Measurements from ENCODE around the gene NKX1-1.

The NKX1-1 gene

DNA sequence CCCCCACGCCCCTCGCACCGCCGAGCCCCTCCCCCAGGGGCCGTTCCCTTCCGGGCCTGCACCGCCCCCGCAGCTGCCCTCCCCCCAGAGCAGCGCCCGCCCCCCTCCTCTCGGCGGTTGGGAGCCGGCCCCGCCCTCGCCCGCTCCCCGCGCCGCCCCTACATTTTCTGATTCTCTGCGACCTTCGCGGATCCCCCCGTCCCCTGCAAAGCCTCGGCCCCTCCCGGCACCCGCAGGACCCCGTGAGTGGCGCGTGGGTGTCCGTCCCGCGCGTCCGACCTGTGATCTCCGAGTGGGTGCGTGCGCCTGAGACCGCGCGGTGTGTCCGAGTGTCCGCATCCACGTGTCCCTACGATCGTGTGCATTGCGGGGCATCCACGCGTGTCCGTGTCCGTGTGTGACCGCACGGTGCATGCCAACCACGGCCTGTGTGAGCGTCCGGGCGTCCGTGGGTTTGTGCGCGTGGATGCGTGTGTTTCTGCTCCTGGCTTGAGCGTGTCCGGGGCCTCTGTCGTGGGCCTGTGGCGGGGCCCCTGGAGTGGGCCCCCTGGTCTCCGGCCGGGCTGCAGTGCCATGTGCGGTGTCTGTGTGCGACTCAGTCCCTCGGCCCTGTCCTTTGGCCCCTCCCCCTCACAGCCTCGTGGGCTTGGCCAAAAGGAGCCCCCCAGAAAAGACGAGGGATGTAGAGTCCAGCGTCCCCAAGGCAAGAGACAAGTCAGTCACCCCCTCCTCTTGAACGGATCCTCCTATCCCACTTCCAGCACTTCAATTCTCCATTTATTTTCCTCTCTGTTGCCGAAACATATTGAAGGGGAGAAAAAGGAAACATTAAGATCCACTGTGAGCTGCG, 8.8 kb upstream of the NKX1-1 start:
- Histone ChIP-seq H3K9me3 (no peaks in the 10 kb centered on the region), H3K4me3 (ENCODE audit: low read depth in 1 of 2, low read length in 1 of 2) (no peak overlapping the region), H3K27me3 (peaks cover 92% of the 10 kb centered on the region), H3K27ac (no peak overlapping the region), H3K36me3 (no peaks in the 10 kb centered on the region), H3K4me1 (ENCODE audit: control insufficient read depth in 1 of 2, insufficient read depth in 1 of 2, low read depth in 1 of 2, low read length in 1 of 2) (no peaks in the 10 kb centered on the region)
- TF ChIP-seq, protein P1, sequence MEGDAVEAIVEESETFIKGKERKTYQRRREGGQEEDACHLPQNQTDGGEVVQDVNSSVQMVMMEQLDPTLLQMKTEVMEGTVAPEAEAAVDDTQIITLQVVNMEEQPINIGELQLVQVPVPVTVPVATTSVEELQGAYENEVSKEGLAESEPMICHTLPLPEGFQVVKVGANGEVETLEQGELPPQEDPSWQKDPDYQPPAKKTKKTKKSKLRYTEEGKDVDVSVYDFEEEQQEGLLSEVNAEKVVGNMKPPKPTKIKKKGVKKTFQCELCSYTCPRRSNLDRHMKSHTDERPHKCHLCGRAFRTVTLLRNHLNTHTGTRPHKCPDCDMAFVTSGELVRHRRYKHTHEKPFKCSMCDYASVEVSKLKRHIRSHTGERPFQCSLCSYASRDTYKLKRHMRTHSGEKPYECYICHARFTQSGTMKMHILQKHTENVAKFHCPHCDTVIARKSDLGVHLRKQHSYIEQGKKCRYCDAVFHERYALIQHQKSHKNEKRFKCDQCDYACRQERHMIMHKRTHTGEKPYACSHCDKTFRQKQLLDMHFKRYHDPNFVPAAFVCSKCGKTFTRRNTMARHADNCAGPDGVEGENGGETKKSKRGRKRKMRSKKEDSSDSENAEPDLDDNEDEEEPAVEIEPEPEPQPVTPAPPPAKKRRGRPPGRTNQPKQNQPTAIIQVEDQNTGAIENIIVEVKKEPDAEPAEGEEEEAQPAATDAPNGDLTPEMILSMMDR (IDR thresholded peaks at IDR 0.05) = no peak

GRCh38 chr4:1413687-1414479, 7.6 kb upstream of the NKX1-1 start:
- Histone ChIP-seq H3K9me3 (no peaks in the 10 kb centered on the region), H3K36me3 (no peaks in the 10 kb centered on the region), H3K4me1 (ENCODE audit: control insufficient read depth in 1 of 2, insufficient read depth in 1 of 2, low read depth in 1 of 2, low read length in 1 of 2) (no peaks in the 10 kb centered on the region), H3K27ac (no peak overlapping the region), H3K27me3 (peaks cover 99% of the 10 kb centered on the region), H3K4me3 (ENCODE audit: low read depth in 1 of 2, low read length in 1 of 2) (no peak overlapping the region)
- TF ChIP-seq, protein P1 (IDR thresholded peaks at IDR 0.05) = no peak

DNA sequence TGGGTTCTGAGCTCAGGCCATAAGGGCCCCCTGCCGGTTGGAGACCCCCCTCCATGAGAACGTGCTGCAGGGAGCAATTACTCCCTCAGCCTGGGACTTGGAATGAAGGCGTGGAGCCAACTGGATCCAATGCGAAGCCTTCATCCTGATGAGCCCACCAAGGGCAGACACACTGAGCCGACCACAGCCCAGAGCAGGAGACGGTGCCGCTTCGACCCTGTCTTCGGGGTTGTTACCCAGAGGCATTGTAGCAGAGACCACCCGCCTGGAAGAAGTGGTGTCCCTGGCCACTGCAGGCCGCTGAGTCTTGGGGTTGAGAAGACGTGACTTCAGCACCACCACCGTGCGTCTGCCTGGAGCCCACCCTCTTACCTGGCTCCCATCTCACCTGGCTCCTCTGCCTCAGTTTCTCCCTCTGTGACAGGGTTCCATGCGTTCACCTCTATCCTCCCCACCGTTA, 7.0 kb upstream of the NKX1-1 start:
- no peak overlapping the region for H3K4me3 ChIP-seq (ENCODE audit: low read depth in 1 of 2, low read length in 1 of 2)
- H3K4me1 ChIP-seq (ENCODE audit: control insufficient read depth in 1 of 2, insufficient read depth in 1 of 2, low read depth in 1 of 2, low read length in 1 of 2) = no peaks in the 10 kb centered on the region
- peaks cover 99% of the 10 kb centered on the region for H3K27me3 ChIP-seq
- TF ChIP-seq, protein P1 (IDR thresholded peaks at IDR 0.05) = no peak
- H3K27ac ChIP-seq = no peak overlapping the region
- H3K9me3 ChIP-seq = no peaks in the 10 kb centered on the region
- H3K36me3 ChIP-seq = no peaks in the 10 kb centered on the region

GRCh38 chr4:1412376-1413203, 6.3 kb upstream of the NKX1-1 start:
- H3K4me3 ChIP-seq (ENCODE audit: low read depth in 1 of 2, low read length in 1 of 2) = no peak overlapping the region
- TF ChIP-seq, protein P1 (IDR thresholded peaks at IDR 0.05) = no peak
- no peaks in the 10 kb centered on the region for H3K4me1 ChIP-seq (ENCODE audit: control insufficient read depth in 1 of 2, insufficient read depth in 1 of 2, low read depth in 1 of 2, low read length in 1 of 2)
- no peaks in the 10 kb centered on the region for H3K9me3 ChIP-seq
- no peaks in the 10 kb centered on the region for H3K36me3 ChIP-seq
- no peak overlapping the region for H3K27ac ChIP-seq
- peaks cover 99% of the 10 kb centered on the region for H3K27me3 ChIP-seq

All from neutrophil (primary cell).